HG03135 (cell line): ENCODE measurements around the gene SPECC1L.

Source experiments
- ATAC-seq: cut with Tn5 transposase; IDR thresholded peaks from one replicate; pipeline ENCODE4 v1.9.1; 2021; ENCODE audit warnings: mild to moderate bottlenecking, moderate library complexity; ENCODE audit not compliant: unreplicated experiment

The SPECC1L gene

GRCh38 chr22:24358105-24358836 lies 87.6 kb downstream of the SPECC1L start:
- ATAC-seq: no peak

DNA sequence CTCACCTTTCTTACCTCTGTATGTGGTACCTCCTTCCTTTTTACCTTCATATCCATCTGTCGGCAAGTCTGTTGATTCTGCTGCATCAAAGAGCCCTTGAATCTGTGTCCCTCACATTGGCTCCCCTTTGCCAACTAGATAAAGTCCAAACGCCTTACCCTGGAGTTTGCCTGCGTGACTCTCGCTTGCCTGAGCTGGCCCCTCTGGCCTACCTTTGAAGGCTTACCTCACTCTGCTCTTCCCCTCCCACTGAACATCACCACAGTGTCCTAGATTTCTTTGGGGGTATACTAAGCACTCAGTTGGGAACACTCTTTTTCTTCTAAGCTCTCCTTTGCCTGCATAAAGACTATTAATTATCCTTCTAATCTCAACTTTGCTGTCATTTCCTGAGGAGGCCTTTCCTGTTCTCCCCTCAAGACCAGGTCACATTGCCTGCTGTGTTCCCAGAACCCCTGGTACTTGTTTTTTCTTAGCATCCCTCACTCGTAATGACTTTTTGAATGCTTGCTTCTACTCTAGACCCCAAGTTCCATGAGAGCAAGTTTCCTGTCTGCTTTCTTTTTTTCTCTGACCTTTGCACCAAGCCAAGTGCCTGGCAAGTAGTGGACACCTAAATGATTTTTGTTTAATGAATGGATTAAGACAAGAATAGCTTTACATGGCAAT lies 89.0 kb downstream of the SPECC1L start:
- no peak for ATAC-seq

GRCh38 chr22:24361976-24362646 lies 91.5 kb downstream of the SPECC1L start:
- ATAC-seq: no peak

DNA sequence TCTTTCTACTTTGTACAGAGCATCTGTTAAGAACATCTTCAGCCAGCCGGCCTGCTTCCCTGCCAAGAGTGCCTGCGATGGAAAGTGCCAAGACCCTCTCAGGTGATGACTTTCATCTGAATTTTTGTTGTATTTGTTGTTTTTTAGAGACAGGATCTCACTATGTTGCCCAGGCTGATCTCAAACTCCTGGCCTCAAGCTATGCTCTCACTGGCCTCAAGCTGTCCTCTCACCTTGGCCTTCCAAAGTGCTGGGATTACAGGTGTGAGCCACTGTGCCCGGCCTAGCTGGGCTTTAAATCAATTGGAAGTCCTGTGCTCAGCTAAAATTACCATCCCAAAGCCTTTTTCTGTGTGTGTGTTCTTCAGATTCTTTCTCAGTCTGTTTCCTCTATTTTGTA lies 92.6 kb downstream of the SPECC1L start:
- ATAC-seq: no peak

DNA sequence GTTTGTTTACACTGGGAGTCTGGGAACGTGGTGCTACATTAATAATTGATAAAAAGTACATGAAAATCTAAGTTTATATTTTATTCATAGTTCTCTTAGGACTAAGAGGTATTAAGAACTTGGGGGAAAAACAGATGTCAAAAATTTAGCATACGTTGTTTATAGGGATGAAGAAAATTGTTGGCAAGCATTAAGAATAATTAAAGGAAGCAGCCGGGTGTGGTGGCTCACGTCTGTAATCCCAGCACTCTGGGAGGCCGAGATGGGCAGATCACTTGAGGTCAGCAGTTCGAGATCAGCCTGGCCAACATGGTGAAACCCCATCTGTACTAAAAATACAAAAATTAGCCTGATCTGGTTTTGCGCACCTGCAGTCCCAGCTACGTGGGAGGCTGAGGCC lies 96.1 kb downstream of the SPECC1L start:
- ATAC-seq: no peak

GRCh38 chr22:24367841-24368240 lies 97.2 kb downstream of the SPECC1L start:
- no peak for ATAC-seq

DNA sequence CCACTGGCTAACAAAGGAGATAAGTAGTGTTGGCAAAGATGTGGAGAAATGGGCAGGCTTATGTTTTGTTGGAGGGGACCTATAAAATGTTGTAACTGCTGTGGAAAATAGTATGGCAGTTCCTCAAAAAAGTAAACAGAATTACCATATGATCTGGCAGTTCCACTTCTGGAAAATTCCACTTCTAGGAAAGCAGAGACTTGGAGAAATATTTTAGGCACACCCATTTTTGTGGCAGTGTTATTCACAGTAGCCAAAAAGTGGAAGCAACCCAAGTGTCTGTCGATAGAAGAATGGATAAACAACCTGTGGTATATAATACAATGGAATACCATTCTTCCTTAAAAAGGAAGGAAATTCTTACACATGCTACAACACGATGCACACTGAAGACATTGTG lies 99.8 kb downstream of the SPECC1L start:
- no peak for ATAC-seq

GRCh38 chr22:24376002-24376401 lies 105.4 kb downstream of the SPECC1L start:
- ATAC-seq: no peak

DNA sequence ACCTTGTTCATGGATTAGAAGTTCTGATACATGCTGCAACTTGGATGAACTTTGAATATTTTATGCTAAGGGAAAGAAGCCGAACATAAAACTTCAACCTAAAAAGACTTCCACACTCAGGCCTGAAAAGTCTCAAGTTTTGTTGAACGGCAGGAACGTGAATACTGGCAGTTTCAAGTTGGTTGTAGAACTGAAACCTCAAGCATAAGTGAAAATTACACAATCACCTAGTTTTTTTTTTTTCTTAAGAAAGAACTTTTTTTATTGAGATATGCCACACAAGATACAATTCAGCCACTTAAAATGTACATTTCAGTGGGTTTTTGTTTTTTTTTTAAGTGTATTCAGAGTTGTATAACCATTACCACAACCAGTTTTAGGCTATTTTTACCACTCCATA lies 106.0 kb downstream of the SPECC1L start:
- no peak for ATAC-seq

GRCh38 chr22:24379536-24379935 lies 108.9 kb downstream of the SPECC1L start:
- ATAC-seq: no peak

DNA sequence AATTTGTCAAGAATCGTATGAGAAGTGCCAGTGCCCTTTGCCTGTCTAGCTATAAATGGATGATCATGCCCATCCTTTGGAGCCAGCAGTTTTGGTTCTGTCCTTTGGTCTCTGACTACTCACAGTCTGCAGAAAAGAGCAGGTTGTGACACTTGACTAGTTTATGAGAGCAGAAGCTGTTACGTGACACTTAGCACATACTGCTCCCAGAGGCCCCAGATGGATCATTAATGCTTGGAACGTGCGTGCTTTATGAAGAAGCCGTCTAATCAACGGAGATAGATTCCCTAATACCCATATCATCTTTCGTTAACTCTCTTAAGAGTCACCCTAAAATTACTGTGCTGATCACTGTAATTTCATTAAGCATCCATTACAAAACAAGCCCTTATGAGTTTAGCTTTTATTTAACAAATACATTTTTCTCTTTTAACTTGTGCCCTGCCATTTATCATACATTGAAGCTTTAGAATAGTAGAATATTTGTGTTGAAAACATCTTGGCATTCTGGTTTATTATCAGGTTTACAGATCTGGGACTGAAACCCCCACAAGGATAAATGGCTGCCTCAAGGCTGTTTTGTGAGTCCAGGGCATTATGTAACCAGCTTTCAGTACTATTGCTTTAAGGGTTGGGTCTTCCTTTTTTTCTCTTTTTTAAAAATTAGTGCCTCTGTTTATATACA lies 109.7 kb downstream of the SPECC1L start:
- ATAC-seq: no peak

GRCh38 chr22:24380905-24381230 lies 110.2 kb downstream of the SPECC1L start:
- ATAC-seq: no peak

DNA sequence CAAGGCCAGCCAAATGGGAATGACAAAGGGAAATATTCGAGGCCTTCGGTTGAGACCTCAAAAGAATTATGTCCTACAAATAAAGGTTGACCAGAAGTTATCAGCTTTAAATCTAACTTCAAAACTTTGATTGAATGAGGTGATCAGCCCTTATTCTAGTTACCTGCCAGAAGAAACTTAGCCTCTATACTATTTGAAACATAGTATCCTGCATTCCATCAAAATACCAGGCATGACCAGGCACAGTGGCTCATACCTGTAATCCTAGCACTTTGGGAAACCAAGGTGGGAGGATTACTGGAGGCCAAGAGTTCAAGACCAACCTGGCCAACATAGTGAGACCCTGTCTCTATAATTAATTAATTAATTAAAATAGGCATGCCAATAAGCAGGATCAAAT lies 112.4 kb downstream of the SPECC1L start:
- ATAC-seq: no peak

- ATAC-seq: no peak
Measured at GRCh38 chr22:24384131-24384530, 113.5 kb downstream of the SPECC1L start.

DNA sequence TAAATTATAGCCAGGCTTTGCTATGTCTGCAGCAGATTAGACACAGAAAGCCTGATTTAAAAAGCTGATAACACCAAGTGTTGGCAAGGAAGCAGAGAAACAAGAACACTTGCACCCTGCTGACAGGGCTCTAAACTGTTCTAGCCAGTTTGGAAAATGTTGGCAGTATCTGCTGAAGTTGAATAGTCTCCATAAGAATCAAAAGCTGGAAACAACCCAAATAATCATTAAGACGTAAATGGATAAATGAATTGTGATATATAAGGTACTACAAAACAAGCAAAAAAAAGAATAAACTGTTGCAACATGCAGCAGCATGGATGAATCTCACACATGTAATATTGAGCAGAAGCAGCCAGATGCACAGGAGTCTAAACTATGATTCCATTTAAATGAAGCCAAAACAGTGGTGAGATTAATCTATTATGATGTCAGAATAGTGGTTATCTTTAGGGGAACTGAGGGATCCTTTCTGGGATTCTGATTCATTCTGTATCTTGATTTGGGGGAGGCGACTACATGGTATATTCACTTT lies 116.4 kb downstream of the SPECC1L start:
- no peak for ATAC-seq

DNA sequence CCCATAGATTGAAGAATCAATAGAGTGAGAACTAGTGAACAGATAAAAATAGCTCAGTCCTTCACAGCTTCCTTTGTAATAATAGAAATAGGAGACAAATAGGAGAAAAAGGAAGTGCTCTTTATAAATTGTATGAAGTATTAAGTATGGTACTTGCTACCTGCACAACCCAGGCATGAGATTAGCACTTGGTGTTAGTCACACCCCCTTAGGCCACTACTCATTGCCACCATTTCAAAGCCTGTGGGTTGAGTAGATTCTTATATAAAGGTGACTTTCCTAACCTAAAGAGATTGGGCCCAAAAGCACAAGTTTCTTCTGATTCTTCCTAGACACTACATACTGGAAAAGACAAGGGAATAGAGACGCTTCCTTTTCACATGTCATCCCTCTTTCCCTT lies 119.0 kb downstream of the SPECC1L start:
- ATAC-seq: no peak

GRCh38 chr22:24390156-24390555 lies 119.5 kb downstream of the SPECC1L start:
- no peak for ATAC-seq

DNA sequence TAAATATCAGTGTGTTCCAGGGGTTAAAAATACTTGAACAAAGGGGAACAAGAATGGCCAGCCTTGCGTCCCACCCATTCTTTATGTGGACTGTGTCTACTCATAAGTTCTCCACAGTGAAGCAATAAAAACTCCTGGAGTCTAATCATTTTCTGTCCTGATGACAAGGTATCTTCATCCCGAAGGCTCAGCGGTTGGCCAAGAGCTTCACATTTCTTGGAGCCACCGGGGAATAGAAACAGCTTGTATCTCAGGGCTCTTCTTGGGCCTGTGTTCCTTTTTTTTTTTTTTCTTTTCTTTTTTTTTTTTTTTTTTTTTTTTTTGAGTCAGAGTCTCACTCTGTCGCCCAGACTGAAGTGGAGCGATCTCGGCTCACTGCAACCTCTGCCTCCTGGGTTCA lies 119.9 kb downstream of the SPECC1L start:
- ATAC-seq: no peak

DNA sequence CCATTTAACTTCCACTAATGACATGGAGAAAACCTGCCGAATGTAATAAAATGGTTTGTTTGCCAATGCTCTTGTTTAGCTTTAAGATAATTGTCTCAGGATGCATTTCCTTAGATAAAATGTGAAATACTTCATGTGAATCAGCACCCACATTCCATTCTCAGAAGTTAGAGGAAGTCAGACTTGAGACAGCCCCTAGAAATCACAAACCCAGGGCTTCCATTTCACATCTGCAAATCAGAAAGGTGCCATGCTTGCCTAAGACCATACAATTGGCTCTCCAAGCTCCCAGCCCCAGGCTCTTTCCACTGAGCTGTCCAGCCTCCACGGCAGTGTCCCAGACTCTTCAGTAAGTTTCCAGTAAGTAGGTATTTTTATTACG lies 121.2 kb downstream of the SPECC1L start:
- ATAC-seq: no peak

GRCh38 chr22:24392218-24392931 lies 121.7 kb downstream of the SPECC1L start:
- ATAC-seq: no peak

DNA sequence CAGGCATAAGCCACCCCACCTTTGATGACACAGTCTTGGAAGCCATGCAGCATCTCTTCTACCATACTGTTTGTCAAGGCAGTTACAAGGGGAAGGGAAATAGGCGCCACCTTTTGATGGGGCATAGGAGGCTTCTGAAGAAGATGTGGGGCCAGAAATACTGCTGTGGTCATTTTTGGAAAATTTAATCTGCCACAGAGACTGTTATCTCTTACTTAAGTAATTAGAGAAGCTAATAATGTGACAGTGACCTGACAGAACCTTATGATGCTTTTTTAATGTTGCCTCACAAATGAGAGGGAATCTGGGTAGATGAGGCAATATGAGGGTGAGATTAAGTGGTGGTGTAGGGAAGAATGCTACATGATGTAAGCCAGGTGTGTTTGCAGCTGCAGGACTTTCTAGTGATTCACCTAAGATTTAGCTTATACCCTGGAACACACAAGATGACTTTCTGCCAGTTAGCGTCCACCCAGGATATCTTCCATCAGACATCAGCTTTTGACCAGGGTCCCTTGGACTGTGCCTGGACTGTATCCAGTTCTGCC lies 122.5 kb downstream of the SPECC1L start:
- no peak for ATAC-seq
